Neural cell (in vitro differentiated cells): ENCODE data around the gene KCNA2. TPM values are rescaled to one million over a fixed set of nuclear protein-coding genes. Genes with fewer than 3 reads are reported as not detected.
A peak's percentile ranks its signal among the peaks of the same experiment; 100 is the strongest.

Experiments used
- H2AFZ ChIP-seq: fragments of 200-600, 300-800 bp; sonication (generic), shearing (Covaris generic); 2 replicates; pipeline ENCODE4 v1.6.0; 2014; ENCODE audit warnings: low read depth, mild to moderate bottlenecking, antibody characterized with exemption, low read length, moderate library complexity
- H3F3A ChIP-seq: fragments of 200-600 bp; shearing (Covaris generic); 2 replicates; pipeline ENCODE4 v1.6.1; 2016; ENCODE audit warnings: mild to moderate bottlenecking, moderate library complexity, mixed read lengths, antibody characterized with exemption, low read length; ENCODE audit not compliant: insufficient read depth, poor library complexity, severe bottlenecking
- H3K27ac ChIP-seq: fragments of 200-600, 300-800 bp; sonication (generic), shearing (Covaris generic); 2 replicates; pipeline ENCODE4 v1.5.1; 2014; ENCODE audit warnings: mild to moderate bottlenecking, low read length, moderate library complexity
- H3K27me3 ChIP-seq: fragments of 300-800, 200-600 bp; sonication (generic), shearing (Covaris generic); 2 replicates; pipeline ENCODE4 v1.6.0; 2014; ENCODE audit warnings: mild to moderate bottlenecking, low read depth, low read length, moderate library complexity; ENCODE audit not compliant: insufficient read depth
- H3K36me3 ChIP-seq: fragments of 300-800, 200-600 bp; sonication (generic), shearing (Covaris generic); 2 replicates; pipeline ENCODE4 v1.5.1; 2014; ENCODE audit warnings: mild to moderate bottlenecking, antibody characterized with exemption, low read length, moderate library complexity; ENCODE audit not compliant: insufficient read depth
- H3K4me2 ChIP-seq: fragments of 300-800, 200-600 bp; sonication (generic), shearing (Covaris generic); 2 replicates; pipeline ENCODE4 v1.6.0; 2014; ENCODE audit warnings: mild to moderate bottlenecking, low read length
- H3K4me3 ChIP-seq: fragments of 300-800, 200-600 bp; sonication (generic), shearing (Covaris generic); 2 replicates; pipeline ENCODE4 v1.5.1; 2014; ENCODE audit warnings: mild to moderate bottlenecking, low read length, moderate library complexity
- H3K79me2 ChIP-seq: fragments of 200-600 bp; shearing (Covaris generic); replicated peaks from 2 replicates; pipeline ENCODE4 v1.6.0; 2014; ENCODE audit warnings: mild to moderate bottlenecking, low read length, moderate library complexity; ENCODE audit not compliant: insufficient read depth
- H3K9ac ChIP-seq: fragments of 300-800, 200-600 bp; sonication (generic), shearing (Covaris generic); 2 replicates; pipeline ENCODE4 v1.6.1; 2016; ENCODE audit warnings: mild to moderate bottlenecking, low read length, mixed read lengths
- H3K9me2 ChIP-seq: fragments of 200-600 bp; shearing (Covaris generic); 2 replicates; pipeline ENCODE4 v1.6.1; 2016; ENCODE audit warnings: mild to moderate bottlenecking, low read length, mixed read lengths; ENCODE audit not compliant: insufficient read depth
- H3K9me3 ChIP-seq: fragments of 200-600, 300-800 bp; sonication (generic), shearing (Covaris generic); 2 replicates; pipeline ENCODE4 v1.6.1; 2016; ENCODE audit warnings: mild to moderate bottlenecking, mixed run types, low read length, moderate library complexity, mixed read lengths
- H4K20me1 ChIP-seq: fragments of 200-600 bp; shearing (Covaris generic); 2 replicates; pipeline ENCODE4 v1.6.1; 2016; ENCODE audit warnings: mild to moderate bottlenecking, mixed run types; ENCODE audit not compliant: insufficient read depth
- CTCF ChIP-seq: fragments of 450-650 bp; IDR thresholded peaks from 2 replicates; pipeline ENCODE4 v1.5.1; 2014; ENCODE audit warnings: antibody characterized with exemption, mild to moderate bottlenecking, moderate library complexity; ENCODE audit not compliant: poor library complexity, severe bottlenecking
- EP300 ChIP-seq: fragments of 450-650 bp; conservative IDR thresholded peaks from 2 replicates; pipeline ENCODE4 v1.6.1; 2014; ENCODE audit warnings: antibody characterized with exemption, mild to moderate bottlenecking, moderate library complexity; ENCODE audit not compliant: poor library complexity, severe bottlenecking
- EZH2 ChIP-seq: fragments of 200-600, 300-800 bp; shearing (Covaris generic), sonication (generic); IDR thresholded peaks from 2 replicates; pipeline ENCODE4 v1.6.1; 2014; ENCODE audit warnings: antibody characterized with exemption, low read length, borderline replicate concordance, mild to moderate bottlenecking; ENCODE audit not compliant: insufficient read depth, poor library complexity, severe bottlenecking
- MXI1 ChIP-seq: fragments of 450-650 bp; conservative IDR thresholded peaks from 2 replicates; pipeline ENCODE4 v1.6.1; 2014; ENCODE audit warnings: antibody characterized with exemption, mild to moderate bottlenecking; ENCODE audit not compliant: poor library complexity, severe bottlenecking
- POLR2AphosphoS5 ChIP-seq: IDR thresholded peaks from 2 replicates; pipeline ENCODE4 v1.6.1; 2012
- RAD21 ChIP-seq: fragments of 450-650 bp; conservative IDR thresholded peaks from 2 replicates; pipeline ENCODE4 v1.6.1; 2014; ENCODE audit warnings: antibody characterized with exemption, mild to moderate bottlenecking, moderate library complexity
- REST ChIP-seq: IDR thresholded peaks from 2 replicates; pipeline ENCODE4 v1.6.1; 2012; ENCODE audit warnings: borderline replicate concordance
- SMC3 ChIP-seq: fragments of 450-650 bp; conservative IDR thresholded peaks from 2 replicates; pipeline ENCODE4 v1.6.1; 2014; ENCODE audit warnings: antibody characterized with exemption, mild to moderate bottlenecking, moderate library complexity; ENCODE audit not compliant: poor library complexity
- TAF1 ChIP-seq: IDR thresholded peaks from 2 replicates; pipeline ENCODE4 v1.6.1; 2012; ENCODE audit warnings: low read depth
- polyA plus RNA-seq: library from polyadenylated mRNA; depleted of rRNA; stranded (reverse); fragments of >200 nt; gene quantifications from 2 replicates; pipeline ENCODE4 v1.2.3, GENCODE V29; 2014

The KCNA2 gene
- polyA plus RNA-seq, 1 donor from 2014 or later: 3.4 TPM

DNA sequence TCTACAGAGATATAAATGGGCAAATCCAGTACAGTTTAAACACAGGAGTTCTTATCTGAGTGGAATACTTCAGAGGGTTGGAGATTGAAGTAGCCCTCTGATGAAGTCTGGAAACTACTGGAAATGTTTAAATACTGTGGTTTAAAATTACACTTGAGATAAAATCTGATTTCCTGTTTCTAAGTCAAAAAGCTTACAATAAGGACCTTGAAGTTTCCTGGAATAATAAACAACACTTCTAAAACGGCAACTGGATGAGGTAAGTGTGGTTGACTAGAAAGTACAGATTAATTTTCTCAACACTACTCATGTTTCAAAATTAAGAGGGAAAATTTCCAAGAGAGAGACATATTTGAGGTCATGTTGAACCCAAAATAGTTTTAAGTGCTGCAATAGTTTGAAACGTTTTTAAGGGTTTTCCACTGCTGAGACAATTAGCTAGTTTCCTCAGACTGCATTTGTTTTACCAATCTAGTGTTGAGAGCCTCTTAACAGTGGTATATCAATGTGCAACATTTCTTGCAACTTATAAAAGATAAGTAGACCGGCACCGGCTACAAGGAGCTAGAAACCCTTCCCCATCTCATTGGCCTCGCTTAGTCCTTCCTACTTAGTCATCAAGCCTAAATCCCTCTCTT is 41.2 kb upstream of the KCNA2 start:
- H3K9me2 ChIP-seq: no peaks in the 10 kb centered on the region
- no peaks in the 10 kb centered on the region for H3K9me3 ChIP-seq
- H3K36me3 ChIP-seq: no peaks in the 10 kb centered on the region
- no peak overlapping the region for H3K9ac ChIP-seq
- no peaks in the 10 kb centered on the region for H4K20me1 ChIP-seq
- no peaks in the 10 kb centered on the region for H3K79me2 ChIP-seq
- H3K27ac ChIP-seq: no peak overlapping the region
- no peak overlapping the region for H3K4me3 ChIP-seq
- no peak for TF ChIP-seq EZH2
- TF ChIP-seq MXI1: no peak
- TF ChIP-seq CTCF: no peak
- no peak for TF ChIP-seq EP300
- TF ChIP-seq POLR2AphosphoS5: no peak
- no peak for TF ChIP-seq RAD21
- no peak for TF ChIP-seq SMC3
- no peak for TF ChIP-seq TAF1
- no peak for TF ChIP-seq REST
- H2AFZ ChIP-seq: no peak overlapping the region
- no peaks in the 10 kb centered on the region for H3K27me3 ChIP-seq
- H3K4me2 ChIP-seq: no peak overlapping the region
- no peaks in the 10 kb centered on the region for H3F3A ChIP-seq

GRCh38 chr1:110645821-110646735 is 39.9 kb upstream of the KCNA2 start:
- Histone ChIP-seq H3K9me2 (no peaks in the 10 kb centered on the region), H3K79me2 (no peaks in the 10 kb centered on the region), H4K20me1 (no peaks in the 10 kb centered on the region), H3K4me2 (no peak overlapping the region), H2AFZ (peak overlapping the region; percentile 5), H3K4me3 (no peak overlapping the region), H3F3A (no peaks in the 10 kb centered on the region), H3K27ac (peak overlapping the region; percentile 12), H3K36me3 (no peaks in the 10 kb centered on the region), H3K9ac (no peak overlapping the region), H3K27me3 (no peaks in the 10 kb centered on the region), H3K9me3 (no peaks in the 10 kb centered on the region)
- TF ChIP-seq RAD21 (no peak), REST (no peak), TAF1 (no peak), CTCF (no peak), EZH2 (no peak), EP300 (no peak), MXI1 (no peak), SMC3 (no peak), POLR2AphosphoS5 (no peak)
